Motor neuron (in vitro differentiated cells): ENCODE results near the gene SLC6A7. TPM values are rescaled to one million over a fixed set of nuclear protein-coding genes. Genes with fewer than 3 reads are reported as not detected.

Source experiments
- ATAC-seq, 8 experiments: fragments of 200-7000 bp; cut with Tn5 transposase; replicated peaks in 6 of 8; 2 replicates each; pipeline ENCODE4 v1.8.0; 2021; ENCODE audit warnings: mild to moderate bottlenecking in 8 of 8, moderate library complexity in 8 of 8
- H3K27ac ChIP-seq, 2 donors: fragments of 250-450 bp; sonication (Bioruptor Pico); 2 replicates each; pipeline ENCODE4 v1.9.0; 2021; ENCODE audit warnings: antibody characterized with exemption in 2 of 2, mild to moderate bottlenecking in 2 of 2, moderate library complexity in 1 of 2
- H3K4me1 ChIP-seq, 2 donors: fragments of 250-450 bp; sonication (Bioruptor Pico); replicated peaks in 1 of 2; 2 replicates each; pipeline ENCODE4 v1.6.1; 2021; ENCODE audit warnings: antibody characterized with exemption in 2 of 2, mild to moderate bottlenecking in 2 of 2, moderate library complexity in 1 of 2
- H3K4me3 ChIP-seq, 5 donors: fragments of 250-450 bp; sonication (Bioruptor Pico); 2 replicates each; pipeline ENCODE4 v1.9.0; 2021; ENCODE audit warnings: antibody characterized with exemption in 5 of 5, mild to moderate bottlenecking in 5 of 5, moderate library complexity in 4 of 5
- WGBS, 10 experiments: fragments of 450-650 bp; shearing (Covaris generic); methylation state at CpG; one replicate each; pipeline ENCODE4 v1.0.0; 2022; 5-methylcytosine and 5-hydroxymethylcytosine counted together
- in situ Hi-C, 9 experiments: fragments of 400-800 bp; cut with MboI; loops; one replicate each; pipeline ENCODE4 v1.15.0; 2021; ENCODE audit warnings: low sequenced_read_pairs in 9 of 9, low pct_unique_long_range_greater_than_20kb in 2 of 9; ENCODE audit not compliant: unreplicated experiment in 9 of 9
- total RNA-seq, 8 experiments: library from RNA; unstranded; fragments of 300-600 nt; gene quantifications; 2 replicates each; pipeline versions ENCODE4 v1.2.3 to v1.2.4, GENCODE V29; 2022

SLC6A7 gene
- total RNA-seq, 8 experiments from 2014 or later, result 0.07 to 1.9 (median 0.14) TPM; not detected in 1

DNA sequence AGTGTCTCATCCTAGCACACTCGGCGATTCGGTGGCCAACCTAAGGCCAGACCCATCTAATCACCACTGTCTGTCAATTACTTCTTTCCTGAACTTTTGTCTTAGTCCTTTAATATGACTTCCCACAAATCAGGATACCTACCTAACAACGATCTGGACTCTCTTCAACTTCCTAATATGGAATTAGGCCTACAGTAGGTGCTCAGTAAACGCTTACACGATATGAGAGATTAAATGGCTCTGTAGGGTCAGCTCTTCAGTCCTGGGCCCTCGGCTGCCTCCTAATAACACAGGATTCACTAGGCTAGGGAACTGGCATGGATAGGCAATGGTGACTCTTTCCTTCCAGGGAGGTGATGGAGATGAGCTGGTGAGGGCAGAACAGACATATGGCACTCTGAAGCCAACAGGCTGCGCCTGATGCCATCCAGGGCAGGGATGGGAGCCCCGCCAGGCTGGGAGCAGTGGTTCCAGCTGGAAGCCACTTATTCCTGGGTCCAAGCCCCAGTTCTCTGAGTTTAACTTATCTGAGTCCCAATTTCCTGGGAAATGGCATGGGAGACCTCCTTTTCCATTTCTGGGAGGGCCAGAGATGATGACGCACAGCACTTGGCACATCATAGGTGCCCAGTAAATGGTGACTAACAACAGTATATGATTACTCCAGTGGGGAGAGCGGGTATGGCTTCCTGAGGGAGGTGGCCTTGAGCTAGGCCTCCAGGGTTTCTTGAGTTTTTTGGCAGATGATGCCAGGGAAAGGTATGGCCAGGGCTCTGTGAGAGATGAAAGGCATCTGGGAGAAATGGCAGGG, 41.5 kb upstream of the SLC6A7 start:
- WGBS, 10 experiments, result 60 to 95% (median 76%) methylated on average over 1 to 7 of the region's 11 CpGs; no CpG with 5 or more reads in 2 of the 10 experiments
- ATAC-seq, result no peak
- no peak overlapping the region for H3K27ac ChIP-seq
- in situ Hi-C loops, result no loop called here
- H3K4me1 ChIP-seq, result peaks cover 22 to 39% of the 10 kb centered on the region in 2 donors
- H3K4me3 ChIP-seq, result no peak overlapping the region

DNA sequence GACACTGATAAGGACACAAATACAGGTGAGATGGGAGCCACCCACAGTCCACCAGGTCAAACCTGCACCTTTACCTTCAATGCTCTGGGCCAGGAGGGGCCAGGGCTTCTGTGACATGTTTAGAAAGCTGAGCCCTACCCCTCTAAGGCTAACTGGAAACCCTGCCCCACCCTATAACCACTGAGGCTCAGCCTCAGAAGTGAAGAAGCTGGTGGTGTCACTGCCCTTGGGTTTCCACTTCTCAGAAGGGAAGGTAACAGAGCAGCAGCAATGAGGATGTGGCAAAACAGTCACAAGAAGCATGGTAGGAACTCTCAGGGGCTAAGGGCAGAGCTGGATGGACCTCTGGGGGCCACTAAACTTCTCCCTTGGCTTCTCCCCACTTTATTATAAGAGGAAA, 40.2 kb upstream of the SLC6A7 start:
- in situ Hi-C loops, result loop anchor here in 1 of 9 experiments (25.0 kb wide), 1 partner anchor 188 kb away; no protein-coding TSS in a partner anchor
- peaks cover 9 to 28% of the 10 kb centered on the region in 2 donors for H3K4me1 ChIP-seq
- no peak overlapping the region for H3K27ac ChIP-seq
- no peak overlapping the region for H3K4me3 ChIP-seq
- no peak for ATAC-seq

GRCh38 chr5:150152636-150153462, 37.0 kb upstream of the SLC6A7 start:
- WGBS, 10 experiments, result 0 to 100% (median 20%) methylated on average over 1 to 6 of the region's 12 CpGs; no CpG with 5 or more reads in 3 of the 10 experiments
- in situ Hi-C loops, result loop anchor here in 1 of 9 experiments (25.0 kb wide), 1 partner anchor 184 kb away; no protein-coding TSS in a partner anchor
- H3K4me3 ChIP-seq, result no peak overlapping the region

DNA sequence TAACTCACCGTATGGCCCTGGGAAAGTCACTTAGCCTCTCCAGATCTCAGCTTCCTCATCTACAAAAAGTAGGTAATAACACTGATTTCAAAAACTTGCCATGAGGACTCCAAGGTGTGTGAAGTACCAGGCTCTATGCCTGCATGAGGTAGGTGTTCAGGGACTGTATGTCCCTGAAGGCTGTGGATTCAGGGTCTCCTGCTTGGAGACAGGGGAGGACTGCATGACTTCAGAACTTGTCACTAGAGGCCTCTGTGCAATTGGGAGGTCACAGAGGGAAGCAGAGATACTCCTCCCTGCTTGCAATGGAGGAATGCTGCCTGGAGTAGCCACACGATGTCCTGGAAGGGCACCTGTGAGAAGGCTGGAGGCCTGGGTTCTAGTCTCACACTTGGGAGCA, 36.4 kb upstream of the SLC6A7 start:
- peaks cover 0 to 32% of the 10 kb centered on the region in 2 donors for H3K4me1 ChIP-seq
- no peak overlapping the region for H3K27ac ChIP-seq
- WGBS, 10 experiments, result 40 to 67% (median 60%) methylated on average over 1 of the region's 2 CpGs; no CpG with 5 or more reads in 6 of the 10 experiments
- H3K4me3 ChIP-seq, result no peak overlapping the region
- ATAC-seq, result no peak
- in situ Hi-C loops, result loop anchor here in 1 of 9 experiments (25.0 kb wide), 1 partner anchor 184 kb away; no protein-coding TSS in a partner anchor

More at GRCh38 chr5:150152636-150153462, 37.0 kb upstream of the SLC6A7 start:
- Histone ChIP-seq H3K27ac (no peak overlapping the region), H3K4me1 (peaks cover 0 to 27% of the 10 kb centered on the region in 2 donors)
- ATAC-seq, result peak in 1 of 8 experiments; percentile 26

DNA sequence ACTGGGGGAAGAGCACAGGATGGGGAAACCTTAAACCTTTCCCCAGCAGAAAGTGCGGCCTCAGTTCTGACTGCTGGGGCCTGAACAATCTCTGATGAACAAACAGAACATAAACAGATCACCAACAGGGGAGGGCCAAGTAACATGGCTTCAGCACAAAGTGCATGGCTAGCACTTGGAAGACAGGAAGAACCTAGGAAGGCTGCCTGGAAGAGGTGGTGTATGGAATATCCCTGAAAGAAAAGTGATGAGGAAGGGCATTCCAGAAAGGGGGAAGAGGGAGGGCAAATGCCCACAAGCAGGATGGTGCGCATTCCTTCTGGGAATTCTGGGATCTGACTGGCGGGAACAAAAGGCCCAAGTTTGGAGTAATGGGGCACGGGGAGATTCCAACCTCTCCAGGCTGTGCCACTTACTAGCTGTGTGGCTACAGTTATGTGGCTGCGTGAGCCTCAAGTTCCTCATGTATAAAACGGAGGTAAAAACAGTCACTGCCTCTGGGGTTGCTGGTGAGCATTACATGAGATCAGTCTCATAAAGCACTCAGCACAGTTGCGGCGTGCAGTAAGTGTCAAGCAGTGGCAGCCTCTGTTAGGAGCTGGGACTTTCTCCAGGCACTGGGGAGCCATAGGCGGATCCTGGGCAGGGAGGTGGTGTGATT, 35.8 kb upstream of the SLC6A7 start:
- in situ Hi-C loops, result loop anchor here in 1 of 9 experiments (25.0 kb wide), 1 partner anchor 183 kb away; no protein-coding TSS in a partner anchor
- Histone ChIP-seq H3K4me1 (peaks cover 0 to 32% of the 10 kb centered on the region in 2 donors), H3K27ac (peak overlapping the region in 1 of 2 donors; percentile 20), H3K4me3 (no peak overlapping the region)
- 19 to 100% (median 80%) methylated on average over 1 to 8 of the region's 9 CpGs; no CpG with 5 or more reads in 3 of the 10 experiments for WGBS, 10 experiments
- ATAC-seq, result peak in 4 of 8 experiments; percentile 6 to 54 (median 50)

DNA sequence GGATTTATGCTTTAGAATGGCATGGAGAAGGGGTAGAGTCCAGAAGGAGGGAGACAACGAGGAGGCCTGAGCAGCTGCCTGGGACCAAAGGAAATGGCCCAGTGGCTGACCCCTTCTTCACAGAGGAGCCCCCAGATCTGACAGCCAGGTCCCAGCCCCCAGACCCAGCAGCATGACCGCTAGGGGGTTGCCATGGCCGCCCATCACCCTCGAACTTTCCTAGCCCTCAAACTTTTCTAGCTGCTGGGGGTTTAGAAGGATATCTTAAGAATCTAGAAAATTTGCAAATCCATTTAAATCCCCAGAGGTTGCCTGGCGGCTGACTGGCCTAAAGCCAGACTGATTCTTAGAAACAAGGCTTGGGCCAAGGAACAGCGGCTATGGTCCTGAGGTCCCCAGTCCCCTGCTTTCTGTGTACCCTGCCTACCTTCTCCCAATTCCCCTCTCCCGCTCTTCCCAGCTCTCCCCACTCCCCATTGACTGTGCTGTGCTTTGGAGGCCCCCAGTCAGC, 35.2 kb upstream of the SLC6A7 start:
- ATAC-seq, result peak in 4 of 8 experiments; percentile 8 to 10 (median 8)
- Histone ChIP-seq H3K27ac (peak overlapping the region in 1 of 2 donors; percentile 20), H3K4me3 (no peak overlapping the region), H3K4me1 (peaks cover under 1 to 34% of the 10 kb centered on the region in 2 donors)
- WGBS, 10 experiments, result 12 to 100% (median 57%) methylated on average over 1 to 4 of the region's 7 CpGs; no CpG with 5 or more reads in 4 of the 10 experiments
- in situ Hi-C loops, result loop anchor here in 1 of 9 experiments (25.0 kb wide), 1 partner anchor 183 kb away; no protein-coding TSS in a partner anchor

DNA sequence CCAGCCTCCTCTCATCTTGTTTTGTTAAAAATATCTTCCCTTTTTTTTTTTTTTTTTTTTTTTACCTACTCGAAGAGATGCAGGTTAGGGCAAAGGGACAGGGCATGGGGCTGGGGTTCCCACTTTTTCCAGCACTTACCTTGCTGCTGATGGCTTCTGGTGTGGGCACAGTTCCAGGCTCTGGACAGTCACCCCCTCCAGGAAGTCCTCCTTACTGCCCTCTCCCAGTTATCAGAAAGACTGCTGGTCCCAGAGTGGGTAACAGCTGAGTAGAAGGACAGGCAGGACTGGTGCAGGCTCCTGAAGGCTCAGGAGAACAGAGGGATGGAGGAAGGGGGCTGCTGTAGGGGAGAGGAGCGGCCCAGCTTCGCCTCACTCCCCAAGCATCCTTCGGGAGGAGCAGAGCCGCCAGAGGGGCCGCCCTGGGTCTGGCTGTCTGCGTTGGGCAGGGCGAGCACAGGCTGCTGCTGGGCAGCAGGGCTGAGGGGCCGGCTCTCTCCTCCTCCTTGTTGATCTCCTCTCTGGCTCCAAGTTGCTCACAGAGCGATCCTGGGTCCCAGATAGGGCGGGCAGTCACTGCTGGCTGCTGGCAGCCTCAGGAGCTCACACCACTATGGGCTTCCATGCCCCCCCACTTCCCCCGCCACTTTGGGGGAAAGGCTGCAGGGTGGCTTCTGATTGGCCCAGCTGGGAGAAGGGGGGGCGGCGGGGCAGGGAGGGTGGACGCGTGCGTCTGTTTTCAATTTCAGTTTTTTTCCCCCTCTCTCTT, 34.4 kb upstream of the SLC6A7 start, which contains the start of gene PDGFRB:
Gene PDGFRB, minus strand, starts transcription at position 588 of the 769 bp plus-strand sequence. CDS start 18,798 bp downstream, outside the sequence.
- Histone ChIP-seq H3K27ac (peak within 1 kb of the TSS in 1 of 2 donors; percentile 20), H3K4me3 (no peak within 1 kb of the TSS), H3K4me1 (peaks cover 7 to 42% of the 10 kb centered on the region in 2 donors)
- peak; percentile 69 to 91 (median 84) for ATAC-seq
- in situ Hi-C loops, result loop anchor here in 1 of 9 experiments (25.0 kb wide), 1 partner anchor 182 kb away; no protein-coding TSS in a partner anchor
- 0 to 80% (median 20%) methylated on average over 1 to 3 of the region's 17 CpGs; no CpG with 5 or more reads in 3 of the 10 experiments for WGBS, 10 experiments

DNA sequence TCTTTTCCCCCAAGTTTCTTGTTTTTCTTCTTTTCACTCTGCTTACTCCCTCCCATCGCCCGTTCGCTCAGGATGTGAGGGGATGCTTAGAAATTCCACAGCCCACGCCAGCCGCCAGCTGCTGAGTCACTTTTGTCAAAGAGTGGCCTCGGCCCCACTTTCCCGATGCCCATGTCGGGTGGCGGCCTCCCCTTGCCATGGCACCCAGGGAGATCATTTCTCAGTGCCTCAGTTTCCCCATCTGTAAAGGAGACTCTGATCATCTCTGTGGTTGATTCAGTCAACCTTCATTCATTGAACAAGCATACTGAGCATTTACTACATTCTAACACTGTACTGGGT, 33.9 kb upstream of the SLC6A7 start:
- in situ Hi-C loops, result loop anchor here in 1 of 9 experiments (25.0 kb wide), 1 partner anchor 181 kb away; no protein-coding TSS in a partner anchor
- no peak overlapping the region for H3K27ac ChIP-seq
- peaks cover 7 to 43% of the 10 kb centered on the region in 2 donors for H3K4me1 ChIP-seq
- ATAC-seq, result no peak
- 0 to 64% (median 51%) methylated on average over 2 to 6 of the region's 9 CpGs; no CpG with 5 or more reads in 3 of the 10 experiments for WGBS, 10 experiments
- no peak overlapping the region for H3K4me3 ChIP-seq

- Histone ChIP-seq H3K27ac (no peak overlapping the region), H3K4me1 (peaks cover 7 to 43% of the 10 kb centered on the region in 2 donors), H3K4me3 (no peak overlapping the region)
- in situ Hi-C loops, result loop anchor here in 1 of 9 experiments (25.0 kb wide), 1 partner anchor 181 kb away; no protein-coding TSS in a partner anchor
- 40 to 100% (median 79%) methylated on average over 1 to 3 of the region's 4 CpGs; no CpG with 5 or more reads in 4 of the 10 experiments for WGBS, 10 experiments
- no peak for ATAC-seq
Measured at GRCh38 chr5:150156540-150156939, 33.3 kb upstream of the SLC6A7 start.

- Histone ChIP-seq H3K27ac (no peak overlapping the region), H3K4me3 (no peak overlapping the region), H3K4me1 (peaks cover 7 to 43% of the 10 kb centered on the region in 2 donors)
- WGBS, 10 experiments, result 60 to 100% (median 100%) methylated on average over 1 of the region's 3 CpGs; no CpG with 5 or more reads in 5 of the 10 experiments
- in situ Hi-C loops, result loop anchor here in 1 of 9 experiments (25.0 kb wide), 1 partner anchor 180 kb away; no protein-coding TSS in a partner anchor
- ATAC-seq, result no peak
Measured at GRCh38 chr5:150157168-150157567, 32.7 kb upstream of the SLC6A7 start.
